GM19351 (cell line): Measurements from ENCODE around the gene CYP4F8.
"Not testable (repeated sequence)": the region's sequence is repeated elsewhere in the genome, so short reads cannot be mapped to it uniquely, and the experiment has no call there.

Experiments
- ATAC-seq: cut with Tn5 transposase; IDR thresholded peaks from one replicate; pipeline ENCODE4 v1.9.1; 2021; ENCODE audit warnings: mild to moderate bottlenecking, moderate library complexity; ENCODE audit not compliant: unreplicated experiment

The CYP4F8 gene

DNA sequence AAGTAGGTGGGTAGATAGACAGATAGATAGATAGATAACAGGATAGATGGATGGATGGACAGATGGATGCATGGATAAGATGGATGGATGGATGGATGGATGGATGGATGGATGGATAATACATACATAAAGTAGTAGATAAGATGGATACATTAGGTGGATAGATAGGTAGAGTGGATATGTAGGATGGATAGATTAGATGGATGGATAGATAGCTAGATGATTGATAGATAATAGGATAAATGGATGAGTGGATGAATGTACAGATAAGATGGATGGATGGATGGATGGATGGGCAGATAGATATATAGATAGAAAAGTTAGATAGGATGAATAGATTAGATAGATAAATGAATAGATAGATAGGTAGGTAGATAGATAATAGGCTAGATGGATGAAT lies 27.8 kb downstream of the CYP4F8 start:
- ATAC-seq = no peak

DNA sequence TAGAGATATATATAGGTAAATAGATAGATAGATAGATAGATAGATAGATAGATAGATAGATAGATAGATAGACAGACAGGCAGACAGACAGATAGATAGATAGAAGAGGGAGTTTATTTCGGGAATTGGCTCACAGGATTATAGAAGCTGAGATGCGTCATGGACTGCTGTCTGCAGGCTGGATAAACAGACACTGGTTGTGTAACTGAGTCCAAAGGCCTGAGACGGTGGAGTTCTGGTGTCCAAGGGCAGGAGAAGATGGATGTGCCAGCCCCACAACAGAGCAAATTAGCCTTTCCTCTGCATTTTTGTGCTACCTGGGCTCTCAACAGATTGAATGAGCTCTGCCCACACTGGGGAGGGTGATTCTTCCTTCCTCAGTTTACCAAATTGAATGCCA lies 28.4 kb downstream of the CYP4F8 start:
- ATAC-seq = no peak

DNA sequence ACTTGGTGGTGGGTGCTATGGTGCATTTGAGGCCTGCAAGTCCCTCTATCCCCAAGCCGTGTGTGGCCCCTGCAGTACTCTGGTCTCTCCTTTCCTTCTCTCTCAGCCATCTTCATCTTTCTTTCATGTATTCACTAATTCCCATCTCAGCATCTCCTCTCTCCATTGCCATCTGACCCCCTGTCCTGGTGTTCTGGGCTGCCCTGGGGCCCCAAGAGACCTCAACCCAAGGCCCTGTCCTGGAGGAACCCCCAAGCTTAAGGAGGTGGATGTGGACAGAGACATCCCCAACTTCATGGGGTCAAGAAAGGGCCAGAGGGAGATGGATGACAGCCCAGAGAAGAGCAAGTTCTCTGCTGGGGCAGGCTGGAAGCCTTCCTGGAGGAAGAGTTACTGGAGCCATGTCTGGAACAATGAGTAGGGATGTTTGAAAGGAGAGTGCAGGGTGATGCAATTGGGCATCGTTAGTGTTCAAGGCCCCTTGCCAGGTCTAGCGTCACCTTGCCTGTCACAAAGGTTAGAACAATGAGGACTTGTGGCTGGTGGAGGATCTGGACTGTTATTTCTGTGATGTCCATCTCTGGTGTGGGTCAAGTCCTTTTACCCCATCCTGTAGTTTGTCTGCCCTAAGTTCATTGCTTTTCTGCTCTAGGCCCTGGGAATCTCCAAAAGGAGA lies 29.2 kb downstream of the CYP4F8 start:
- no peak for ATAC-seq

DNA sequence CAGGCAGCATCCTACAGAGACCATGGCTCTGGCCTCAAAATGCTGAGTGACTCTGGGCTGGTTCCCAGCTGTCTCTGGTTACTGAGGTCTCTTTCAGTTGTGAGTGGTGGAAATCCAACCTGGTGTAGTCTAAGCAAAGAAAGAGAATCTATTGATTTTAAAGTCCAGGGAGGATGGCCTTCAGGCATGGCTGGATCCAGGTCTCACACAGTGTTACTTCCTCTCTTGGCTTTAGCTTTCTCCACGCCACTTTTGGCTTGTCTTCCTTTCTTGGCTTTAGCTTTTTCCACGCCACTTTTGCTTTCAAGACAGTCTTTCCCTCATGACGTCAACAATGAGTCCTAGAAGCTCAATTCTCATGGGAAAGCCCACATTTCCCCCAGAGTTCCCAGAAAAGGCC lies 29.8 kb downstream of the CYP4F8 start:
- ATAC-seq = no peak

DNA sequence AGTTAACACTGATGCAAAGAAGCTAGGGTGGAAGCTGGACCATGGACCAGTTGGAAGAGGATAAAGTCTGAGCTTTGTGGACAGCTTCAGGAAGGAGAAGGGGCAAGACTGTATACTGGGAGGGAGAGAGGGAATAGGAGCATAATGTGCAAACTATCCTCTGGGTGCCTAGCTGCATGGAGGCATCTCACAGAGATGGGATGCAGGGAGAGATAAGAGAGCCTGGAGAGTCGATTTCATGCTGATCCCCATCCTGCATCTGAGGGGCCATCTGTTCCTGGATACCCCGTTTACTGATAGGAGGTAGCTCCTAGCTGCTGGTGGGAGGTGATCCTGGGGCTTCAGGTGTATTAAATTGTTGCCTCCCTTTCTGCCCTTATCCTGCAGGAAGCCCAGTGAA lies 34.5 kb downstream of the CYP4F8 start:
- no peak for ATAC-seq

DNA sequence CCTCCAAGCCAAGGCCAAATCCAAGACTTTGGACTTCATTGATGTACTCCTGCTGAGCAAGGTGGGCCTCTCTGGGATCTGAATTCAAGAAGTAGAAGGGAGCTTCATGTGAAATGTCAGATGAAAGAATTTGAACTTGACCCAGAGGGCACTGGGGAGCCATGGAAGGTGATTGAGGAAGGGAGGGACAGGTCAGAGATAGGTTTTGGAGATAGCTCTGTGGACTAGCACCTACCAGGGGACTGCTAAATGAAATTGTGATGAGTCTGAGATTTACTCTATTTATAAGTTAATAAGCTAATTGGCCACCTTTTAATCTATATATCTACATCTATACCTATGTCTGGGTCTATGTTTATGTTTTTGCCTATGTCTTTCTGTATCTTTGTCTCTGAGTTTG lies 35.1 kb downstream of the CYP4F8 start:
- ATAC-seq = not testable (repeated sequence)

DNA sequence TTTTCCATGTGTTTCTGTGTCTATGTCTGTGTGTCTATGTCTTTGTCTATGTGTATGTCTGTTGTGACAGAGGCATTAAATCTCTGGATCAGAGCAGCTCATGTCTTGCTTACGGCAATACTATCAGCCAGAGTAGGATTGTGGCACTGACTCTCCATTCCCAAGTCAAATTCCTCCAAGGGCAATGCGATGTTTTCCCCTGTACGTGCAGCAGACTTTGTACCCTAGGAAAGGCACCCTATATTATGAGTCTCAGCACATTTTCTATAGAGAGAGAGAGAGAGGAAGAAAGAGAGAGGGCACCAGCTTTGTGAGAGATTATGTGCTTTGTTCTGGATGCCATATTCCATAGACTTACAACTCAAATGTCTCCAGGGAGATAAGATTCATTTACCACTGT lies 36.8 kb downstream of the CYP4F8 start:
- no peak for ATAC-seq

DNA sequence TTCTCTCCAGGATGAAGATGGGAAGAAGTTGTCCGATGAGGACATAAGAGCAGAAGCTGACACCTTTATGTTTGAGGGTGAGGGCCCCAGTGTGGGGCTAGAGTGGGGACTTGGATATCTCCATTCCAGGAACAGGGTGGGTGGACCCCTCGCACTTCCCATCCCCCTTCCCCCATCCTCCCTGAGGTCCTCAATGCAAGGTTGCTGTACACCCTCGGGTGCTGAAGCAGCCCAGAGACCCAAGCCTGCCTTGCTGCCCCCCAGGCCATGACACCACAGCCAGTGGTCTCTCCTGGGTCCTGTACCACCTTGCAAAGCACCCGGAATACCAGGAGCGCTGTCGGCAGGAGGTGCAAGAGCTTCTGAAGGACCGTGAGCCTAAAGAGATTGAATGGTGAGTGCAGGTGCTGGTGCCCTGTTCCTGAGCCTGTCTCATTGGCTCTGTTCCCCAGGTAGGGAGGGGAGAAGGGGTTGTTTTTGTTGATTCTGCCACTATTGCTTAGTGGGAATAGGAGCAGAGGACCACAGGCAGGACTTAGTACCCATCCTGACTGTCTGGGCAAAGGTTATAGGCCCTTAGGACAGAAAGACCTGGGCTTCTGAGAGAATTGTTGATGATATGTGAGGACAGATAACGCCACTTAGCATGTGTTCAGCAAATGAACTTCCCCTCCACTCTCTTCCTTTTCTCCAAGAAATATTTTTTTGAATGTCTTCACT lies 37.7 kb downstream of the CYP4F8 start:
- ATAC-seq = no peak

DNA sequence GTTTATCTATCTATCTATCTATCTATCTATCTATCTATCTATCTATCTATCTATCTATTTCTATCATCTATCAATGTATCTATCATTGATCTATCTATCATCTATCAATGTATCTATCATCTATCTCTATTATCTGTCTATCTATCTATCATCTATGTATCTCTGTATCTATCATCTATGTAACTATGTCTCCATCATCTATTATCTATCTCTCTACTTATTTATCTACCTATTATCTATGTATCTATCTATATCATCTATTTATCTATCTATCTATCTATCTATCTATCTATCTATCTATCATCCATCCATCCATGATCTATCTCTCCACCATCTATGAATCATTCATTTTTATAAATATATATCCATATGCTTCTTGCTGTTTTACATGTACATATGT lies 41.4 kb downstream of the CYP4F8 start:
- no peak for ATAC-seq

DNA sequence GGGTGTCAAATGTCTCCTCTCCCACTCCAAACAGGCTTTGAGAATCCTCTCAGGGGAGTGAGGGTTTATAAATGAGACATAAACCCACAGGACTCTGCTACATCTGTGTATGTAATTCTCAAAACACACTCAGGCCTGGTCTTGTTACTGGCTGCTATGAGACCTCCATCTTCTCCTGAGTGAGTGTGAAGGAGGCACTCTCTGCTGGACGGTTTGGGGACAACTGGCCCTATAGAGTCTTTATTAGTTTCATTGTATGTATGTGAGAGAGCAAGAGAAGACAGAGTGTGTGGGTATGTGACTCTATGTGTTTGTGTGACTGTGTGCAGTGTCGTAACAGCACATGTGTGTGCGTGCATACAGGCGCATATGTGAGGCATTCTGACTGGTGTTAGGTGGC lies 48.2 kb downstream of the CYP4F8 start:
- no peak for ATAC-seq

DNA sequence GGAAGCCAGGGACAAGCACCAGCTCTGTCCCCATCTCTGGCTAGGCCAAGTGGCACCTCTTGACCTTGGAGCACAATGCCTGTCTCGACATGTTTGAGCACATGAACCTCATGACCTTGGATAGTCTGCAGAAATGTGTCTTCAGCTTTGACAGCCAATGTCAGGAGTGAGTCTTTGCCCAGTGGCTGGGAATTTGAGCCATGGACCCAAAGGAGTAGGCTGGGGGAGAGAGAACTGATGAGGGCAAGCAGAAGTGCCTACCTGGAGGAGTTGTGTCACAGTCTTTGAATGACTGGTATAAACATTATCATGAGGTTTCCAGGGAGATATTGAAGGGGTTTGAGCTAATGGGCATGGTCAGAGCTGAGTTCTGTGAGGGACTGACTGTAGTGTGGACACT lies 51.2 kb downstream of the CYP4F8 start:
- ATAC-seq = no peak

DNA sequence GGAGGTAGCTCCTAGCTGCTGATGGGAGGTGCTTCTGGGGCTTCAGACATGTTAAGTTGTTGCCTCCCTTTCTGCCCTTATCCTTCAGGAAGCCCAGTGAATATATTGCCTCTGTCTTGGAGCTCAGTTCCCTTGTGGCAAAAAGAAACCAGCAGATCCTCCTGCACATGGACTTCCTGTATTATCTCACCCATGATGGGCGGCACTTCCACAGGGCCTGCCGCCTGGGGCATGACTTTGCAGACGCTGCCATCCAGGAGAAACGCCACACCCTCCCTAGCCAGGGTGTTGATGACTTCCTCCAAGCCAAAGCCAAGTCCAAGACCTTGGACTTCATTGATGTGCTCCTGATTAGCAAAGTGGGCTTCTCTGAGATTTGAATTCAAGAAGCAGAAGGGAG lies 51.9 kb downstream of the CYP4F8 start:
- ATAC-seq = no peak

DNA sequence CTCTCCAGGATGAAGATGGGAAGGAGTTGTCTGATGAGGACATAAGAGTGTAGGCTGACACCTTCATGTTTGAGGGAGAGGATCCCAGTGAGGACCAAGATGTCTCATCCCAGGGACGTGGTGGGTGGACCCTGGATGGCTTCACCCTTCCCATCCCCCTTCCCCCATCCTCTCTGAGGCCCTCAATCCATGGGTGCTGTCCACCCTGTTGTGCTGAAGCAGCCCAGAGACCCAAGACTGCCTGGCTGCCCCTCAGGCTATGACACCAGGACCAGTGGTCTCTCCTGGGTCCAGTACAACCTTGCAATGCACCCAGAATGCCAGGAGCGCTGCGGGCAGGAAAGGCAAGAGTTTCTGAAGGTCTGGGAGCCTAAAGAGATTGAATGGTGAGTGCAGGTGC lies 54.4 kb downstream of the CYP4F8 start:
- ATAC-seq = no peak

DNA sequence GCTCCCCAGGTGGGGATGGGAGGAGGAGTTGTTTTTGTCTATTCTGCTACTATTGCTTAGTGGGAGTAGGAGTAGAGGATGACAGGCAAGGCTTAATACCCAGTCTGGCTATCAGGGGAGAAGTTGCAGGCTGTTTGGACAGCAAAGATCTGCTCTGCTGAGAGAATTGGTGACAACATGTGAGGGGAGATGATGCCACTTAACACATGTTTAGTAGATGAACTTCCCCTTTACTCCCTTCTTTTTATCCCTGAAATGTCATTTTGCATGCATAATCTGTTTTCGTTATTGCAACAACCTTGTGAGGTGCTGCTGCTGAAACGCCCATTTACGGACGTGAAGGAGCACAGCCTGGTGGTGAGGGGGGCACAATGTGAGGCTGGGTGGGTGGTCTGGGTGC lies 54.9 kb downstream of the CYP4F8 start:
- no peak for ATAC-seq

DNA sequence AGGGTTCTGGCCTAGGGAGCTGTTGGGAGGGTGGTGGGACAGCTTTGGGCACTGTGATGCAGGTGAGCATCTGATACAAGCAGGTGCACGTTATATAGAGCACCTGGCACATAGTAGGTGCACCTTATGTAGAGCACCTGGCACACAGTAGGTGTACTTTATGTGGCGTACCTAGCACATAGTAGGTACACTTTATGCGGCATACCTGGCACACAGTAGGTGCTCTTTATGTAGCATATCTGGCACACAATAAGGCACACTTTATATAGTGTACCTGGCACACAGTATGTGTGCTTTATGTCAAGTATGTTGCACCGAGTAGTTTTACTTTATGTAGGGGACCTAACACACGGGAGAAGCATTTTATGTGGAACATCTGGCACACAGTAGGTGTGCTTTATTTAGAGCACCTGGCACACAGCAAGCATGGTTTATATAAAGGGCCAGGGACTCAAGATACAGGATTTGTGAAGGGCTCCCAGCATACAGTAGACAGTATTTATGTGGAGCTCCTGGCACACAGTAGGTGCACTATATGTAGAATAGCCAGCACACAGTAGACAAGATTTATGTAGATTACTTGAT lies 56.3 kb downstream of the CYP4F8 start:
- ATAC-seq = no peak

DNA sequence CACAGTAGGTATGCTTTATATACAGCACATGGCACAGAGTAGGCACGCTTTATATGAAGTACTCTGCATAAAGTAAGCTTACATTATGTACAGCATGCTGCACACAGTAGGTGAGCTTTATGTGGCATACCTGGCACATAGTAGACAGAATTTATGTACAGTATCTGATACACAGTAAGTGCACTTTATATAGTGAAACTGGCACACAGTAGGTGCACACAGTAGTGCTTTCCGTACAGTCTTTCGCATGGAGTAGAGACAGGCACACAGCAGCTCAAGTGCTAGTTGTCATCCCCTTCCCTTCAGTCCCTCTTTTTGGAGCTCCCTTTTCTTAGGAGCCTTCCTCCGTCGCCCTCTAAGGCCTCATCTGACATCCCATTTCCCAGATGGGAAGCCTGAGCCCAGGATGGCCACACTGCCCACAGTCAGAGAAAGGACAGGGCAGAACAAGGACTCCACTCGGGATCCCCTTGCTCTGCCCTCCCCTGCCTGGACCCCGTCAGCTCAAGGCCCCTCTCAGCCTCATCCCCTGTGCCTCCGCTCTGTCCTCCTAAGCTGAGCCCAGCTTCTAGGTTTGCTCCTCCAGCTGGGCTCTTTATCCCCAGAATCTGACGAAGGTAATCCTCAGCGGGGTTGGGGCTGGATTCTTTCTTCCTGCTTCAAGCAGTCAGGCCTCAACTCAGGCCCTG lies 57.0 kb downstream of the CYP4F8 start:
- ATAC-seq = no peak

DNA sequence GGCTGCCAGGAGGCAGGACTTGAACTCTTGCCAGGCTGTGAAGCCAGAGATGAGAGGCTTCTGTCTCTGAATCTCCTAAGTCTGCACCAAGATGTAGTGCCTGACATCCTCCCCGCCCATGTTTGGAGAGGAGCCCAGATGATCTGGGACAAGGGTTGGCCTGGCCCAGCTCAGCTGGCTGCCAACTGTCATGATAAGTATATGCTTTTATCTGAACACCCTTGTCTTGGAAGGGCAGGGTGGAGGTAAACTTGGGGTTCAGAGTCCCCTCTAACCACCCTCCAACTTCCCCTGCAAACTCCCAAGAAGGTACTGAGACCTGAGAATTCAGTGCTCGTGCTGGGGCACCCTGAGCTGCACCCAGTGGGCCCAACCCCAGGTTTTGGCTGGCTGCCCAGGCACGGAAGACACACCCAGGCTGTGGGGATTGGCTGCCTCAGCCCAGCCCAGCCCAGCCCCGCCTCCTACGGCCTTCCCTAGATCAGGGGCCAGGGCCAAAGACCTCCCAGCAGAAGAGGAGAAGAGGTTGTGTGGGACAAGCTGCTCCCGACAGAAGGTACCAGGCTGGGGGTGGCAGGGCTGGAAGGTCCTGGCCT lies 57.7 kb downstream of the CYP4F8 start, which contains the start of gene CYP4F12:
Gene CYP4F12 (plus strand): TSS at position 508 of the 596 bp plus-strand sequence. CDS start 443 bp downstream, outside the sequence.
- no peak for ATAC-seq

DNA sequence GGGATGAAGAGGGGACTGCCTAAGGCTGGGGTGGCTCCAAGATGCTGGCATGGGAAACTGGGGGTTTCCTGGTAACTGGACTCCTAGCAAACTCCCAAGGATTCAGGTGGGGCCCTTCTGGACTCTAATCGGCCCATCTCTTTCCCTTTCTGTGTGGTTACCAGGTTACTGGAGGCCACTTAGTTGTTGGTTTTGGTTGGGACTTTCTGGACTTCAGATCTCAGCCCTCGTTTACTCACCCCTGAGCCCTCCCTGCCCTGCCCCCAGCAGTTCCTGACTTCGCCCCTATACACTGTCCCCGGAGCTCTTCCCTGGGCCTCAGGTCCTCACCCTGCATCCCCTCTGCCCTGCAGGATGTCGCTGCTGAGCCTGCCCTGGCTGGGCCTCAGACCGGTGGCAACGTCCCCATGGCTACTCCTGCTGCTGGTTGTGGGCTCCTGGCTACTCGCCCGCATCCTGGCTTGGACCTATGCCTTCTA lies 58.2 kb downstream of the CYP4F8 start:
- ATAC-seq = no peak

DNA sequence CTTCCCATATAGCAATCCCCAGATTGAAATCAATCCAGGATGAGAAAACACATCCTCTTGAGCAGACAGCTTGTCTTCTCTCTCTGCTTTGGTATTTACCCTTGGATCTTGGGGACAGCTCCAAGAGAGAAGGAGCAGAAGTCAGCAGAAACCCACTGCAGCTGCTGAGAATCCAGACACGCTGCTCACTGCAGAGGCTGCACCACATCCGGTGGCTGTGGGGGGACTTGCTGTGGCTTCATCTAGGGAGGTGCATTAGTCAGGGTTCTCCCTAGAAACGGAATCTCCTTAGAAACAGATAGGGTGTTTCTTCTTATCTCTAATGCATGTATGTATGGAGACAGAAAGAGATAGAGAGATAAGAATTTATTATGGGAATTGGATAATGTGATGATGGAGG lies 60.5 kb downstream of the CYP4F8 start:
- no peak for ATAC-seq

DNA sequence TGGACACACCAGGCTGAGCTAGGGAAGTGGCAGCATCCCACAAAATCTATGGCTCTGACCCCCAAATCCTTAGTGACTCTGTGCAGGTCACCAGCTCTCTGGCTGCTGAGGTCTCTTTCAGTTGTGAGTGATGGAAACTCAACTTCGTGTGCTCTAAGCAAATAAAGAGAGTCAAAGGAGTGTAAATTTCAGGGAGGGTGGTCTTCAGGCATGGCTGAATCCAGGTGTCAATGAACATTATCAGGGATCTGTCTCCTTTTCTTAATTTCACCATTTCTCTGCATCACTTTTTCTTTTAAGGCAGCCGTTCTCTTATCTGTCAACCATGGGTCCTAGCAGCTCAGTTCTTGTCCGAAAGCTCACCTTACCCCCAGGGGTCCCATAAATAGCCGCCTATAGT lies 64.1 kb downstream of the CYP4F8 start:
- ATAC-seq = no peak

DNA sequence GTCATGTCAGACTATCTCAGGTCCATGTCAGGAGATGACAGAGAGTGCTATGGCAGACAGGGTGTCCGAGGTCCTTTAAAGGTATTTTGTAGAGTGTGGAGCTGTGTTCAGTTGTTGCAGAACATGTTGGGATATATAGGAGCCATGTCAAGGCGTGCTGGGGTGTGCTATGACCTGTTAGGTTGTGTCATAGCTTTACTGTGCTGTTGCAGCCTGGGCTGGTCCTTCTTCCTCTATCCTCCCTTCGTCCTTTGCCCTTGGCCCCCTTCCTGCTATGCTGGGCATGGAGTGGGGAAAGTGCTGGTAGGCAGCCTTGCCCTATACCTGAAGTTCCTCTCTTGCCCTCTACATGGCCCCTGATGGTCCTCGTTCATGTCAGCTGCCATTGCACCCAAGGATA lies 64.8 kb downstream of the CYP4F8 start:
- not testable (repeated sequence) for ATAC-seq
